ENCODE data around the gene MPP1.

Gene MPP1

DNA sequence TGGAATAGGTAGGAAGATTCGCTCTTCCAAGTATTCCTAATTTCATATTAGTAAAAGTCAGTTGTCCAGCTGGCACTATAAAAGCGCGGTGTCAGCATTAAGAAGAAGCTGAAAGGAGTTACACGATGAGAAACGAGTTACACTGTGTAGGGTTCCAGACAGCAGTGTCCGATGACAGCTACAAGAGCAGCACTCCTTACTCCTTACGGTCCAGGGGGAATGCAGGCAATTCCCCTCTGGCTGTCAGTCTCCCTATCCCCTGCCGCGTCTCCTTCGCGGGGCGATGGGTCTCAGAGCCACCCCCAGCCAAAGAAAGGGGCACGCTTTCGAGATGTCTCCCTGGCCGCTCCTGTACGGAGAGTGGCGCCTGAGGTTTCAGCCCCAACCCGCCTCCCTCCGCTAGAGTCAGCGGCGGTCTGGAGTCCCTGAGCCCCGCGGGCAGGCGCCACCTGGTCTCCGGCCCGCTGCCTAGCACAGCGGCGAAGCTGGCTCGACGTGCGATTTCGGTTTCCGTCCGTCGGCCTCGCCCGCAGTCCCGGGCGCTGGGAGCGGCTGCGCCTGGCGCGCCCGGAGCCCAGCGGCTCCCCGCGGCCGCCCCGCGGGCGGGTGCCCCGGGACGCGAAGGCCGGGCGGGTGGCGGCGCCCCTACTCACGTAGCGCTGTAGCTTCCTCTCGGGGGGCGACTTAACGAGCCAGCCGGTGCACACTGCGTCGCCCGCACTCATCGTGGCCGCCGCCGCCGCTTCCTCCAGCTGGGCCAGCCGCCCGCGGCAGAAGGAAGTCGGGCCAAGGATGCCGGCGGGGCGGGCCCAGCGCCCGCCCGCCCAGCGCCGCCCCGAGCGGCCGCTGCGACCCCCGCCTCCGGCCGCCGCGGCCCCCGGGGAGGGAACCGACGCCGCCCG lies 54.7 kb downstream of the MPP1 start, which contains the start of gene GAB3:
Gene GAB3 (minus strand): TSS at position 777 of the 902 bp plus-strand sequence. CDS start 52 bp downstream, at position 725.
- no peaks in the 10 kb centered on the region for H3K36me3 ChIP-seq (ENCODE audit: control insufficient read depth, low read length)
- peaks cover 50% of the 10 kb centered on the region for H3K4me1 ChIP-seq (ENCODE audit: control insufficient read depth, low read length)
- no peaks in the 10 kb centered on the region for H3K27me3 ChIP-seq (ENCODE audit: control insufficient read depth, low read length)
- H3K9me2 ChIP-seq (replicated peaks; ENCODE audit: control insufficient read depth, low read length) = no peaks in the 10 kb centered on the region
- H3F3A ChIP-seq (ENCODE audit: control insufficient read depth, insufficient read depth) = no peaks in the 10 kb centered on the region
- H3K79me2 ChIP-seq (ENCODE audit: control insufficient read depth, low read length) = no peaks in the 10 kb centered on the region; the same call in 1 of the 2 replicates
- H3K27ac ChIP-seq (ENCODE audit: low read depth, low read length) = peak within 1 kb of the TSS; percentile 15; the same call in 1 of the 2 replicates
- H3K4me2 ChIP-seq (ENCODE audit: low read length) = peak within 1 kb of the TSS; percentile 68
- TF ChIP-seq EZH2phosphoT487 (IDR thresholded peaks at IDR 0.05; ENCODE audit: borderline replicate concordance, low read length) (no peak), CTCF (IDR thresholded peaks at IDR 0.05; ENCODE audit: low read depth, low read length, poor library complexity, severe bottlenecking) (no peak)
- H4K20me1 ChIP-seq (ENCODE audit: control insufficient read depth, insufficient read depth, low read depth, low read length) = no peaks in the 10 kb centered on the region
- no peaks in the 10 kb centered on the region for H3K9me3 ChIP-seq (ENCODE audit: control insufficient read depth, insufficient read depth, low read length)
- peak within 1 kb of the TSS; percentile 84 for H3K4me3 ChIP-seq (ENCODE audit: low read length)

DNA sequence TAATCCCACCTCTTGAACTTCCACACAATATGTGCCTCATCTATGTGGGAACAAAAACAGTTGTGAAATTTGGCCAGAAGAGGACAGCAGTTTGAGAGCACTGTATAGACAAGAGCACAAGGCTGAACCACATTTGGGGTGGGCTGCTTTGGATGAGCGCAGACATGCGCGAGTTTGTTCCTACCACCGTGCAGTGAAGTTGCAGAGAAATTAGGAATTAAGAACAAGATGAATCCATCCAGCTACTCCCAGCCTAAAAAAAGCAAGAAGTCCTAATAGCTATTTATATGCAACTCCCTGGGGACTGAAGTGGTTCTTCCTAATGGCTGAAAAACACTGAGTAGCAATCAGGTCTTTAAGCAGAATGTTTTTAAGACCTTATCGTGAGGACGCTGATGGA lies 55.4 kb downstream of the MPP1 start:
- TF ChIP-seq EZH2phosphoT487 (IDR thresholded peaks at IDR 0.05; ENCODE audit: borderline replicate concordance, low read length) (no peak), CTCF (IDR thresholded peaks at IDR 0.05; ENCODE audit: low read depth, low read length, poor library complexity, severe bottlenecking) (no peak)
- H3K9me2 ChIP-seq (replicated peaks; ENCODE audit: control insufficient read depth, low read length) = no peaks in the 10 kb centered on the region
- no peaks in the 10 kb centered on the region for H3K9me3 ChIP-seq (ENCODE audit: control insufficient read depth, insufficient read depth, low read length)
- peaks cover 50% of the 10 kb centered on the region for H3K4me1 ChIP-seq (ENCODE audit: control insufficient read depth, low read length)
- H3K27ac ChIP-seq (ENCODE audit: low read depth, low read length) = no peak overlapping the region
- H3K36me3 ChIP-seq (ENCODE audit: control insufficient read depth, low read length) = no peaks in the 10 kb centered on the region
- no peaks in the 10 kb centered on the region for H3F3A ChIP-seq (ENCODE audit: control insufficient read depth, insufficient read depth)
- H4K20me1 ChIP-seq (ENCODE audit: control insufficient read depth, insufficient read depth, low read depth, low read length) = no peaks in the 10 kb centered on the region
- no peaks in the 10 kb centered on the region for H3K27me3 ChIP-seq (ENCODE audit: control insufficient read depth, low read length)
- no peaks in the 10 kb centered on the region; the same call in 1 of the 2 replicates for H3K79me2 ChIP-seq (ENCODE audit: control insufficient read depth, low read length)
- H3K4me3 ChIP-seq (ENCODE audit: low read length) = peak overlapping the region; percentile 84
- H3K4me2 ChIP-seq (ENCODE audit: low read length) = peak overlapping the region; percentile 60

DNA sequence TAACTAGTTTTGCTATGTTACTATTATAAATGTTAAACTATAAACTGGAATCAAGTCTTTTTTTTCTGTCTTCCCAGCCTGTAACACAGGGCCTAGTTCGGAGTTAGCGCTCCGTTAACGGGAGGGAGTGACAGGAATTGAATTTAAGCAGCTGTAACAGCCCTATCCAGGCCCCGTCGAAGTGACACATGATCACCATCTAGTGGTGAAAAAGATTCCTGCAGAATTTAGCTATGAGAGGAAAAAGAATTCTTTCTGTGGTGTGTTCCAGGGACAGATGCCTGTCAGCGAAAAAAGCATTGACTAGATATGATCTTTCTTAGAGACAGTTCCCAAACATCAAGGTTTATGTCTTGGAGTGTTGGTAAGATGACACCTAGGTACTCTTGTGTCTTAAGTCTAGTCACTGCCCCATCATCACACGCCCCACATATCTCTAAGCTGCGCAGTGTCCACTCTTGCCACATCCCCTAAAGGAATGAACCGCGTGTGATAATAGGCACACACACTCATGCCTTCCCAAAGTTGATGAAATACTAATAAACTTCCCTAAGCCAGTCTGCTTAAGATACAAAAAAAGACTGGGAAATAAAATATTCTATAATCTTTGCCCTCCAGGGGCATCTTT lies 56.5 kb downstream of the MPP1 start:
- Histone ChIP-seq H3K4me3 (ENCODE audit: low read length) (no peak overlapping the region), H4K20me1 (ENCODE audit: control insufficient read depth, insufficient read depth, low read depth, low read length) (no peaks in the 10 kb centered on the region), H3F3A (ENCODE audit: control insufficient read depth, insufficient read depth) (no peaks in the 10 kb centered on the region), H3K36me3 (ENCODE audit: control insufficient read depth, low read length) (no peaks in the 10 kb centered on the region), H3K4me1 (ENCODE audit: control insufficient read depth, low read length) (peaks cover 44% of the 10 kb centered on the region), H3K9me3 (ENCODE audit: control insufficient read depth, insufficient read depth, low read length) (no peaks in the 10 kb centered on the region), H3K27me3 (ENCODE audit: control insufficient read depth, low read length) (no peaks in the 10 kb centered on the region), H3K9me2 (replicated peaks; ENCODE audit: control insufficient read depth, low read length) (no peaks in the 10 kb centered on the region), H3K27ac (ENCODE audit: low read depth, low read length) (no peak overlapping the region), H3K79me2 (ENCODE audit: control insufficient read depth, low read length) (no peaks in the 10 kb centered on the region; the same call in 1 of the 2 replicates), H3K4me2 (ENCODE audit: low read length) (peak overlapping the region; percentile 60)
- TF ChIP-seq CTCF (IDR thresholded peaks at IDR 0.05; ENCODE audit: low read depth, low read length, poor library complexity, severe bottlenecking) = peak; percentile 67
- TF ChIP-seq EZH2phosphoT487 (IDR thresholded peaks at IDR 0.05; ENCODE audit: borderline replicate concordance, low read length) = no peak

All from DOHH2 (cell line).